Measurements from ENCODE around the gene DNM2. TPM values are rescaled to one million over a fixed set of nuclear protein-coding genes. Genes with fewer than 3 reads are reported as not detected.

The DNM2 gene
- total RNA-seq, 4 donors from 2014 or later = 73.6 to 115 (median 93.7) TPM

DNA sequence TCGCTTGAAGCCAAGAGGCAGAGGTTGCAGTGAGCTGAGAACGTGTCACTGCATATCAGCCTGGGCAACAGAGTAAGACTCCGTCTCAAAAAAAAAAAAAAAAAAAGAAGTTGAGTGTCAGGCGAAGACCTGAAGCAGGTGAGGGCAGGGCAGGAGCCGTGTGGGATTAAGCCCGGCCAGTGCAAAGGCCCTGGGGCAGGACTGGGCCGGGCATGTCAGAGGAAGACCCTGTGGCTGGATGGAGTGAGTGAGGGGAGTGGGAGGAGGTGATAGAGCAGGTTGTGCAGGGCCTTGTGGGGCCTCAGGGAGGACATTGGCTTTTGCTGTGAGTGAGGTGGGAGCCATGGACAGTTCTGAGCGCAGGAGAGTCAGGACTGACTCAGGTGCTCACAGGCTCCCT lies 70.3 kb downstream of the DNM2 start:
- Histone ChIP-seq H3K27ac (replicated peaks in 1 of 4) (no peak overlapping the region), H3K4me3 (no peak overlapping the region), H3K4me1 (peaks cover 0 to 5% (median 0%) of the 10 kb centered on the region in 4 donors), H3K9me3 (no peaks in the 10 kb centered on the region), H3K36me3 (peaks cover 75 to 100% (median 99%) of the 10 kb centered on the region in 4 donors), H3K27me3 (no peaks in the 10 kb centered on the region)
- 96% methylated on average over 8 of the region's 8 CpGs for WGBS
- no peak for DNase-seq (ENCODE audit: extremely low spot score)
- no peak for TF ChIP-seq POLR2AphosphoS5 (IDR thresholded peaks at IDR 0.05)
- no peak for TF ChIP-seq POLR2A (IDR thresholded peaks at IDR 0.05; ENCODE audit: low read depth)
- no peak for TF ChIP-seq EP300 (IDR thresholded peaks at IDR 0.05)
- TF ChIP-seq, protein P1, sequence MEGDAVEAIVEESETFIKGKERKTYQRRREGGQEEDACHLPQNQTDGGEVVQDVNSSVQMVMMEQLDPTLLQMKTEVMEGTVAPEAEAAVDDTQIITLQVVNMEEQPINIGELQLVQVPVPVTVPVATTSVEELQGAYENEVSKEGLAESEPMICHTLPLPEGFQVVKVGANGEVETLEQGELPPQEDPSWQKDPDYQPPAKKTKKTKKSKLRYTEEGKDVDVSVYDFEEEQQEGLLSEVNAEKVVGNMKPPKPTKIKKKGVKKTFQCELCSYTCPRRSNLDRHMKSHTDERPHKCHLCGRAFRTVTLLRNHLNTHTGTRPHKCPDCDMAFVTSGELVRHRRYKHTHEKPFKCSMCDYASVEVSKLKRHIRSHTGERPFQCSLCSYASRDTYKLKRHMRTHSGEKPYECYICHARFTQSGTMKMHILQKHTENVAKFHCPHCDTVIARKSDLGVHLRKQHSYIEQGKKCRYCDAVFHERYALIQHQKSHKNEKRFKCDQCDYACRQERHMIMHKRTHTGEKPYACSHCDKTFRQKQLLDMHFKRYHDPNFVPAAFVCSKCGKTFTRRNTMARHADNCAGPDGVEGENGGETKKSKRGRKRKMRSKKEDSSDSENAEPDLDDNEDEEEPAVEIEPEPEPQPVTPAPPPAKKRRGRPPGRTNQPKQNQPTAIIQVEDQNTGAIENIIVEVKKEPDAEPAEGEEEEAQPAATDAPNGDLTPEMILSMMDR (IDR thresholded peaks at IDR 0.05) = no peak
- intact Hi-C loops (cut with DNase I) = no loop called here

DNA sequence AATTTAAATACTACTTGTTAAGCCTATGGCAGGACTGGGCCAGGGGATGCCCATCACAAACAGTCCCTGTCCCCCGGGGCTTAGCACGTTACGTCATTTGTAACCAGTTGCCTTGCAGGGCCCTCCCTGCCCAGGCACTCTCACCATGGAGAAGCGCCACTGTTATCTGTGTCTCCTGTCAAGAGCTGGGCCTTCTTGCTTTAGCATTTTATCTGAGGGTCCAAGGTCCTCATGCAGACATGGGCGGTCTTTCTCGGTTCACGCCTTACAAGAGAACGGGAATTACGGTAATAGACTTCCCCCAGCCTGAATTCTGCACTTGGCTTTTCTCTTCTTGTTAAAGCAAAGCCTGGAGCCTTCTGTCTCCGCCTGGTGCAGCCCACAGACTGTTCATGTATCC lies 72.0 kb downstream of the DNM2 start:
- DNase-seq (ENCODE audit: extremely low spot score) = no peak
- Histone ChIP-seq H3K9me3 (no peaks in the 10 kb centered on the region), H3K27ac (replicated peaks in 1 of 4) (no peak overlapping the region), H3K4me3 (no peak overlapping the region), H3K27me3 (no peaks in the 10 kb centered on the region), H3K4me1 (no peaks in the 10 kb centered on the region), H3K36me3 (peaks cover 71 to 100% (median 100%) of the 10 kb centered on the region in 4 donors)
- TF ChIP-seq POLR2A (IDR thresholded peaks at IDR 0.05; ENCODE audit: low read depth) (no peak), EP300 (IDR thresholded peaks at IDR 0.05) (no peak), POLR2AphosphoS5 (IDR thresholded peaks at IDR 0.05) (no peak)
- TF ChIP-seq, protein P1 (IDR thresholded peaks at IDR 0.05) = no peak
- intact Hi-C loops (cut with DNase I) = no loop called here
- 93% methylated on average over 10 of the region's 10 CpGs for WGBS

DNA sequence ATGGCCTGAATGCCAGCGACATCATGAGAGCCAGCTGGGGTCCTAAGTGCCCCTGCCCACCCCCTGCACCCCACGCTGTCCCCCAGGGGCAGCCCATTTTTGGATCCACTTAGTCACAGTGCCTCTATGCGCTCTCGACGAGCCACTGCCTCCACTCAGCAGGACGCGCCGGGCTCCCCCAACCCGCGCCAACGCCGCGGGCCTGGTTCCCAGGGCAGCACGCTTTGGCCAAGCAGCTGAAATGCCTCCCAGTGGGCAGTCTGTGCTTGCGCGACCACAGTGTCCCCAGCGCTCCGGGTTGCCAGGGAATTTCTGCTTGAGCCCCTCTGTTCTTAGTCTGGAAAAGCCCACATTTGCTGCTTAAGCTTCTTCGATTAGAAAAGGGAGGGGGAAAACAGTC lies 78.8 kb downstream of the DNM2 start:
- 94% methylated on average over 16 of the region's 19 CpGs for WGBS
- Histone ChIP-seq H3K4me1 (peaks cover 9 to 15% (median 9%) of the 10 kb centered on the region in 4 donors), H3K4me3 (no peak overlapping the region), H3K27ac (replicated peaks in 1 of 4) (no peak overlapping the region), H3K27me3 (no peaks in the 10 kb centered on the region), H3K36me3 (peaks cover 49 to 97% (median 89%) of the 10 kb centered on the region in 4 donors), H3K9me3 (no peaks in the 10 kb centered on the region)
- TF ChIP-seq EP300 (IDR thresholded peaks at IDR 0.05) (no peak), POLR2AphosphoS5 (IDR thresholded peaks at IDR 0.05) (no peak), POLR2A (IDR thresholded peaks at IDR 0.05; ENCODE audit: low read depth) (no peak)
- TF ChIP-seq, protein P1 (IDR thresholded peaks at IDR 0.05) = no peak
- intact Hi-C loops (cut with DNase I) = no loop called here
- no peak for DNase-seq (ENCODE audit: extremely low spot score)

DNA sequence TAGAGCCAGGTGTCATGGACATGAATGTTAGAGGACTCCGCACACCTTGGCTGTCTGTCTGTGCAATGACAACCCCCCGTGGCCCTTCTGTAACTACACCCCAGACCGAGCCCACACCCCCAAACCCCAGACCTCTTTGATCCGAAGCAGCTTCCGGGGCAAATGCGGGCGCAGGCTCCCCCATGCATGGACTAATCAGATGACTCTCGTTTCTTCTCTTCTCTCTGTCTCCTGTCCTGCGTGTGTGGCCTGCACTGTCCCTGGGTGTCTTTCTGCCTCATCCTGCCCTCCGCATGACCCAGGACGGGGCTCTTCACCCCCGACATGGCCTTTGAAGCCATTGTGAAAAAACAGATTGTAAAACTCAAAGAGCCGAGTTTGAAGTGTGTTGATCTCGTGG lies 79.2 kb downstream of the DNM2 start:
- H3K4me1 ChIP-seq = peaks cover 9 to 15% (median 9%) of the 10 kb centered on the region in 4 donors
- H3K4me3 ChIP-seq = no peak overlapping the region
- 90% methylated on average over 14 of the region's 14 CpGs for WGBS
- no peak overlapping the region for H3K27ac ChIP-seq (replicated peaks in 1 of 4)
- H3K36me3 ChIP-seq = peaks cover 49 to 97% (median 89%) of the 10 kb centered on the region in 4 donors
- TF ChIP-seq, protein P1 (IDR thresholded peaks at IDR 0.05) = no peak
- TF ChIP-seq POLR2A (IDR thresholded peaks at IDR 0.05; ENCODE audit: low read depth) (no peak), POLR2AphosphoS5 (IDR thresholded peaks at IDR 0.05) (no peak), EP300 (IDR thresholded peaks at IDR 0.05) (no peak)
- no peaks in the 10 kb centered on the region for H3K9me3 ChIP-seq
- intact Hi-C loops (cut with DNase I) = no loop called here
- no peaks in the 10 kb centered on the region for H3K27me3 ChIP-seq
- DNase-seq (ENCODE audit: extremely low spot score) = no peak
